ENCODE results near the gene LRCH1.
A peak's percentile ranks its signal among the peaks of the same experiment; 100 is the strongest.

LRCH1 gene

GRCh38 chr13:46717275-46717674, 164.3 kb downstream of the LRCH1 start:
- TF ChIP-seq, protein P1, sequence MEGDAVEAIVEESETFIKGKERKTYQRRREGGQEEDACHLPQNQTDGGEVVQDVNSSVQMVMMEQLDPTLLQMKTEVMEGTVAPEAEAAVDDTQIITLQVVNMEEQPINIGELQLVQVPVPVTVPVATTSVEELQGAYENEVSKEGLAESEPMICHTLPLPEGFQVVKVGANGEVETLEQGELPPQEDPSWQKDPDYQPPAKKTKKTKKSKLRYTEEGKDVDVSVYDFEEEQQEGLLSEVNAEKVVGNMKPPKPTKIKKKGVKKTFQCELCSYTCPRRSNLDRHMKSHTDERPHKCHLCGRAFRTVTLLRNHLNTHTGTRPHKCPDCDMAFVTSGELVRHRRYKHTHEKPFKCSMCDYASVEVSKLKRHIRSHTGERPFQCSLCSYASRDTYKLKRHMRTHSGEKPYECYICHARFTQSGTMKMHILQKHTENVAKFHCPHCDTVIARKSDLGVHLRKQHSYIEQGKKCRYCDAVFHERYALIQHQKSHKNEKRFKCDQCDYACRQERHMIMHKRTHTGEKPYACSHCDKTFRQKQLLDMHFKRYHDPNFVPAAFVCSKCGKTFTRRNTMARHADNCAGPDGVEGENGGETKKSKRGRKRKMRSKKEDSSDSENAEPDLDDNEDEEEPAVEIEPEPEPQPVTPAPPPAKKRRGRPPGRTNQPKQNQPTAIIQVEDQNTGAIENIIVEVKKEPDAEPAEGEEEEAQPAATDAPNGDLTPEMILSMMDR (IDR thresholded peaks at IDR 0.05; ENCODE audit: low read depth, low read length): no peak
- no peak overlapping the region for H3K4me3 ChIP-seq (replicated peaks in 1 of 2; ENCODE audit: low read depth in 2 of 2, low read length in 2 of 2)
- no peak for DNase-seq (ENCODE audit: low read depth in 2 of 2)

GRCh38 chr13:46717856-46718255, 164.9 kb downstream of the LRCH1 start:
- DNase-seq (ENCODE audit: low read depth in 2 of 2): no peak
- no peak overlapping the region for H3K4me3 ChIP-seq (replicated peaks in 1 of 2; ENCODE audit: low read depth in 2 of 2, low read length in 2 of 2)
- TF ChIP-seq, protein P1 (IDR thresholded peaks at IDR 0.05; ENCODE audit: low read depth, low read length): no peak

DNA sequence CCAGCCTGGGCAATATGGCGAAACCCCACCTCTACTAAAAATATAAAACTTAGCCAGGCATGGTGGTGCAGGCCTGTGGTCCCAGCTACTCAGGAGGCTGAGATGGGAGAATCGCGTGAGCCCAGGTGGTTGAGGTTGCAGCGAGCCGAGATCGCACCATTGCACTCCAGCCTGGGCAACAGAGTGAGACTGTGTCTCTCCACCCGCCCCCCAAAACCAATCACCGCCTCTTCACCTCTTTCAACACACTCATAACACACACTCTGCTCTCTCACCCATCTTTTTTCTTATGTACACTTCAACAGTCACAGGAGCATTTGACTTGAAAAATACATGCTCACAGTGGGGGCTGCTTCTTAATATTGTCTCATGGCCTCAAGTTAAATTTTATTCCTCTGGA, 167.2 kb downstream of the LRCH1 start:
- TF ChIP-seq, protein P1 (IDR thresholded peaks at IDR 0.05; ENCODE audit: low read depth, low read length): no peak
- H3K4me3 ChIP-seq (replicated peaks in 1 of 2; ENCODE audit: low read depth in 2 of 2, low read length in 2 of 2): no peak overlapping the region
- no peak for DNase-seq (ENCODE audit: low read depth in 2 of 2)

GRCh38 chr13:46721054-46721453, 168.1 kb downstream of the LRCH1 start:
- peak; percentile 65 to 69 for DNase-seq (ENCODE audit: low read depth in 2 of 2)
- TF ChIP-seq, protein P1 (IDR thresholded peaks at IDR 0.05; ENCODE audit: low read depth, low read length): peak; percentile 52
- H3K4me3 ChIP-seq (replicated peaks in 1 of 2; ENCODE audit: low read depth in 2 of 2, low read length in 2 of 2): no peak overlapping the region

DNA sequence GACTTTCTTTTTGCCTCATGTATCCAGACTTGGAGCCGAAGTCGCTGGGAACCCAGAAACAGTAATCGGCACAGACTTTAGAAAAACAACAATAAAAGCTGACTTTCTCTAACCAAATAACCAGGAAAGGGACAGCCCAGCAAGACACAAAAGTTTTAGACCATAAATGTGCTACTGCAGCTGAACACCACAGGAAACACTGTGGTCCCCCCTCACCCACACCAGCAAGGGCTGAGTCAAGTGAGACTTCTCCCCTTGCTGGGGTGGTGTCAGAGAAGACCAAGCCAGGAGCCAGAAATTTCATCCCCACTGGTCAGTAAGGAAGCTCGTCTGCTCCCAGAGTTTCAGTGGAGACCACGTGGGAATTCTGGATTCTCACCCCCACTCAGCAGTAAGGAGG, 173.4 kb downstream of the LRCH1 start:
- no peak overlapping the region for H3K4me3 ChIP-seq (replicated peaks in 1 of 2; ENCODE audit: low read depth in 2 of 2, low read length in 2 of 2)
- DNase-seq (ENCODE audit: low read depth in 2 of 2): no peak
- TF ChIP-seq, protein P1 (IDR thresholded peaks at IDR 0.05; ENCODE audit: low read depth, low read length): no peak

- no peak overlapping the region for H3K4me3 ChIP-seq (replicated peaks in 1 of 2; ENCODE audit: low read depth in 2 of 2, low read length in 2 of 2)
- TF ChIP-seq, protein P1 (IDR thresholded peaks at IDR 0.05; ENCODE audit: low read depth, low read length): peak; percentile 29
- peak in 1 of 2 donors; percentile 42 for DNase-seq (ENCODE audit: low read depth in 2 of 2)
Measured at GRCh38 chr13:46728777-46729176, 175.8 kb downstream of the LRCH1 start.

- no peak for DNase-seq (ENCODE audit: low read depth in 2 of 2)
- TF ChIP-seq, protein P1 (IDR thresholded peaks at IDR 0.05; ENCODE audit: low read depth, low read length): no peak
- H3K4me3 ChIP-seq (replicated peaks in 1 of 2; ENCODE audit: low read depth in 2 of 2, low read length in 2 of 2): no peak overlapping the region
Measured at GRCh38 chr13:46731535-46731934, 178.6 kb downstream of the LRCH1 start.

Data from cardiac fibroblast (primary cell).